ENCODE measurements around the gene ZBTB7C.

Gene ZBTB7C

GRCh38 chr18:48191494-48191893 is 217.7 kb downstream of the ZBTB7C start:
- H3K4me3 ChIP-seq (ENCODE audit: insufficient read depth, low read length, poor library complexity, severe bottlenecking), result no peak overlapping the region
- H3K36me3 ChIP-seq (ENCODE audit: low read length), result no peaks in the 10 kb centered on the region

GRCh38 chr18:48190994-48191393 is 218.2 kb downstream of the ZBTB7C start:
- no peaks in the 10 kb centered on the region for H3K9me2 ChIP-seq (replicated peaks; ENCODE audit: insufficient read depth, low read length)
- H3F3A ChIP-seq (ENCODE audit: insufficient read depth), result no peaks in the 10 kb centered on the region
- no peaks in the 10 kb centered on the region for H3K36me3 ChIP-seq (ENCODE audit: low read length)
- H3K4me2 ChIP-seq (ENCODE audit: low read depth, low read length, poor library complexity, severe bottlenecking), result no peak overlapping the region
- no peaks in the 10 kb centered on the region for H4K20me1 ChIP-seq (ENCODE audit: low read depth, low read length)
- H3K9me3 ChIP-seq (ENCODE audit: insufficient read depth, low read length), result no peaks in the 10 kb centered on the region
- no peak overlapping the region for H3K27ac ChIP-seq (ENCODE audit: low read depth, low read length)
- H3K9ac ChIP-seq (ENCODE audit: low read length), result no peak overlapping the region
- no peak overlapping the region for H2AFZ ChIP-seq (ENCODE audit: low read depth, low read length, severe bottlenecking)
- H3K27me3 ChIP-seq (ENCODE audit: low read length), result no peaks in the 10 kb centered on the region
- no peak for TF ChIP-seq CTCF (IDR thresholded peaks at IDR 0.05; ENCODE audit: insufficient read depth, low read length, poor library complexity, severe bottlenecking)
- no peak for TF ChIP-seq EZH2phosphoT487 (conservative IDR thresholded peaks at IDR 0.05; ENCODE audit: low read length)
- no peak overlapping the region for H3K4me3 ChIP-seq (ENCODE audit: insufficient read depth, low read length, poor library complexity, severe bottlenecking)
- no peaks in the 10 kb centered on the region for H3K79me2 ChIP-seq (ENCODE audit: insufficient read depth, low read length)

More at GRCh38 chr18:48191494-48191893, 217.7 kb downstream of the ZBTB7C start:
- Histone ChIP-seq H3K27me3 (ENCODE audit: low read length) (no peaks in the 10 kb centered on the region), H3K27ac (ENCODE audit: low read depth, low read length) (no peak overlapping the region), H2AFZ (ENCODE audit: low read depth, low read length, severe bottlenecking) (no peak overlapping the region), H3K79me2 (ENCODE audit: insufficient read depth, low read length) (no peaks in the 10 kb centered on the region), H3K9ac (ENCODE audit: low read length) (no peak overlapping the region), H3F3A (ENCODE audit: insufficient read depth) (no peaks in the 10 kb centered on the region), H3K4me2 (ENCODE audit: low read depth, low read length, poor library complexity, severe bottlenecking) (no peak overlapping the region), H4K20me1 (ENCODE audit: low read depth, low read length) (no peaks in the 10 kb centered on the region), H3K9me3 (ENCODE audit: insufficient read depth, low read length) (no peaks in the 10 kb centered on the region), H3K9me2 (replicated peaks; ENCODE audit: insufficient read depth, low read length) (no peaks in the 10 kb centered on the region)
- TF ChIP-seq CTCF (IDR thresholded peaks at IDR 0.05; ENCODE audit: insufficient read depth, low read length, poor library complexity, severe bottlenecking) (no peak), EZH2phosphoT487 (conservative IDR thresholded peaks at IDR 0.05; ENCODE audit: low read length) (no peak)

- H3K4me3 ChIP-seq (ENCODE audit: insufficient read depth, low read length, poor library complexity, severe bottlenecking), result no peak overlapping the region
- no peak overlapping the region for H3K27ac ChIP-seq (ENCODE audit: low read depth, low read length)
- TF ChIP-seq EZH2phosphoT487 (conservative IDR thresholded peaks at IDR 0.05; ENCODE audit: low read length) (no peak), CTCF (IDR thresholded peaks at IDR 0.05; ENCODE audit: insufficient read depth, low read length, poor library complexity, severe bottlenecking) (no peak)
- no peaks in the 10 kb centered on the region for H3K9me3 ChIP-seq (ENCODE audit: insufficient read depth, low read length)
- H2AFZ ChIP-seq (ENCODE audit: low read depth, low read length, severe bottlenecking), result no peak overlapping the region
- H3K79me2 ChIP-seq (ENCODE audit: insufficient read depth, low read length), result no peaks in the 10 kb centered on the region
- no peaks in the 10 kb centered on the region for H4K20me1 ChIP-seq (ENCODE audit: low read depth, low read length)
- no peak overlapping the region for H3K4me2 ChIP-seq (ENCODE audit: low read depth, low read length, poor library complexity, severe bottlenecking)
- H3F3A ChIP-seq (ENCODE audit: insufficient read depth), result no peaks in the 10 kb centered on the region
- no peaks in the 10 kb centered on the region for H3K36me3 ChIP-seq (ENCODE audit: low read length)
- H3K9me2 ChIP-seq (replicated peaks; ENCODE audit: insufficient read depth, low read length), result no peaks in the 10 kb centered on the region
- H3K9ac ChIP-seq (ENCODE audit: low read length), result no peak overlapping the region
- H3K27me3 ChIP-seq (ENCODE audit: low read length), result no peaks in the 10 kb centered on the region
Observed at GRCh38 chr18:48188609-48189008, 220.6 kb downstream of the ZBTB7C start.

Measured in SU-DHL-6 (cell line).